Smooth muscle cell (in vitro differentiated cells): ENCODE measurements around the gene KLHL33. TPM values are rescaled to one million over a fixed set of nuclear protein-coding genes. Genes with fewer than 3 reads are reported as not detected.

Experiments
- DNase-seq: peaks from one replicate; lab custom pipeline; 2025; ENCODE audit not compliant: unreplicated experiment; lab: John Stamatoyannopoulos, UW
- H2AFZ ChIP-seq: fragments of 200-600 bp; sonication (generic); 2 replicates; pipeline ENCODE4 v1.6.0; 2016; ENCODE audit warnings: antibody characterized with exemption, low read depth, mild to moderate bottlenecking
- H3F3A ChIP-seq: fragments of 200-600 bp; sonication (generic); 2 replicates; pipeline ENCODE4 v1.6.0; 2017; ENCODE audit warnings: antibody characterized with exemption, low read depth
- H3K27ac ChIP-seq: fragments of 200-600 bp; sonication (generic); 2 replicates; pipeline ENCODE4 v1.5.1; 2016; ENCODE audit warnings: low read depth, mild to moderate bottlenecking
- H3K27me3 ChIP-seq: fragments of 200-600 bp; sonication (generic); 2 replicates; pipeline ENCODE4 v1.6.1; 2016; ENCODE audit warnings: low read depth, mild to moderate bottlenecking
- H3K36me3 ChIP-seq: fragments of 200-600 bp; sonication (generic); 2 replicates; pipeline ENCODE4 v1.5.1; 2016; ENCODE audit warnings: low read depth
- H3K4me1 ChIP-seq: fragments of 200-600 bp; sonication (generic); 2 replicates; pipeline ENCODE4 v1.5.1; 2016; ENCODE audit warnings: low read depth
- H3K4me2 ChIP-seq: fragments of 200-600 bp; sonication (generic); 2 replicates; pipeline ENCODE4 v1.6.0; 2016; ENCODE audit warnings: mild to moderate bottlenecking
- H3K4me3 ChIP-seq: fragments of 200-600 bp; sonication (generic); 2 replicates; pipeline ENCODE4 v1.5.1; 2016; ENCODE audit warnings: mild to moderate bottlenecking
- H3K79me2 ChIP-seq: fragments of 200-600 bp; sonication (generic); 2 replicates; pipeline ENCODE4 v1.6.0; 2016; ENCODE audit warnings: low read depth, mild to moderate bottlenecking
- H3K9ac ChIP-seq: fragments of 200-600 bp; sonication (generic); 2 replicates; pipeline ENCODE4 v1.6.0; 2016; ENCODE audit warnings: low read depth
- H3K9me3 ChIP-seq: fragments of 200-600 bp; sonication (generic); replicated peaks from 2 replicates; pipeline ENCODE4 v1.5.1; 2016; ENCODE audit warnings: low read depth
- H4K20me1 ChIP-seq: fragments of 200-600 bp; sonication (generic); 2 replicates; pipeline ENCODE4 v1.6.0; 2016; ENCODE audit warnings: low read depth
- CTCF ChIP-seq: fragments of 200-600 bp; sonication (generic); IDR thresholded peaks from 2 replicates; pipeline ENCODE4 v1.5.1; 2017; ENCODE audit warnings: borderline replicate concordance, mild to moderate bottlenecking, antibody characterized with exemption; ENCODE audit not compliant: insufficient read depth, poor library complexity, severe bottlenecking
- WGBS: methylation state at CpG from one replicate; pipeline ENCODE4 v1.1.7; 2016; ENCODE audit warnings: low lambda C conversion rate; 5-methylcytosine and 5-hydroxymethylcytosine counted together
- polyA plus RNA-seq: library from polyadenylated mRNA; unstranded; fragments of >200 nt; fragmentation: Nextera tagmentation; extraction: Ambion mirVana; gene quantifications from 2 replicates; pipeline ENCODE4 v1.2.1, GENCODE V29; 2016
- total RNA-seq: library from RNA; depleted of rRNA; stranded (reverse); fragments of >200 nt; gene quantifications from 2 replicates; pipeline ENCODE4 v1.2.3, GENCODE V29; 2014

KLHL33 gene
- total and polyA plus RNA-seq, 2 experiments from 2014 or later, result 0.08 TPM; not detected in 1

DNA sequence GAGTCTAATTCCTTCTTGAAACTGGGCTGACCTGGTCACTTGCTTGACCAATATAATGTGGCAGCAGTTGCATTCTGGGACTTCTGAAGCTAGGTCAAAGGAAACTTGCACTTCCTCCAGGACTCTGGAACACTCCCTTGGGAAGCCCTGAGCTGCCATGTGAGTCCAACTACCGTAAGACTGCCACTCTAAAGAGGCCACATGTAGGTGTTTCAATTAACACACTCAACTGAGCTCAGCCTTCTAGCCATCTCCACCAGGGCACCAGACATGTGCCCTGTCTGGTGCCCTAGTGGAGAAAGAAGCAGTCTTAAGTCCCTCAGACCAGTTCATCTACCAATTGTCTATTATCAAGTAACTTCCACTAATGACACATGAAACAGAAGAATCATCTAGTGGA is 16.5 kb downstream of the KLHL33 start:
- Histone ChIP-seq H3K4me2 (no peak overlapping the region), H3K9ac (no peak overlapping the region), H4K20me1 (no peaks in the 10 kb centered on the region), H3K4me3 (no peak overlapping the region), H3K79me2 (no peaks in the 10 kb centered on the region), H2AFZ (no peak overlapping the region), H3F3A (no peaks in the 10 kb centered on the region), H3K9me3 (no peaks in the 10 kb centered on the region), H3K27me3 (no peaks in the 10 kb centered on the region), H3K27ac (no peak overlapping the region), H3K36me3 (no peaks in the 10 kb centered on the region), H3K4me1 (no peaks in the 10 kb centered on the region)
- 100% methylated on average over 1 of the region's 1 CpG for WGBS
- TF ChIP-seq CTCF, result no peak
- DNase-seq, result no peak

GRCh38 chr14:20418501-20418909 is 17.5 kb downstream of the KLHL33 start:
- WGBS, result 88% methylated on average over 2 of the region's 2 CpGs

GRCh38 chr14:20417250-20418186 is 18.4 kb downstream of the KLHL33 start:
- TF ChIP-seq CTCF, result no peak
- no peak overlapping the region for H3K9ac ChIP-seq
- H3K4me1 ChIP-seq, result no peaks in the 10 kb centered on the region
- H3K9me3 ChIP-seq, result no peaks in the 10 kb centered on the region
- H3K4me3 ChIP-seq, result no peak overlapping the region
- H3K4me2 ChIP-seq, result no peak overlapping the region
- no peaks in the 10 kb centered on the region for H3F3A ChIP-seq
- no peak overlapping the region for H2AFZ ChIP-seq
- no peaks in the 10 kb centered on the region for H4K20me1 ChIP-seq
- H3K79me2 ChIP-seq, result no peaks in the 10 kb centered on the region
- H3K27ac ChIP-seq, result no peak overlapping the region
- WGBS, result 75% methylated on average over 7 of the region's 7 CpGs
- no peak for DNase-seq
- H3K36me3 ChIP-seq, result no peaks in the 10 kb centered on the region
- no peaks in the 10 kb centered on the region for H3K27me3 ChIP-seq

More at GRCh38 chr14:20418501-20418909, 17.5 kb downstream of the KLHL33 start:
- no peaks in the 10 kb centered on the region for H3K27me3 ChIP-seq
- no peak overlapping the region for H2AFZ ChIP-seq
- no peak for TF ChIP-seq CTCF
- no peak overlapping the region for H3K9ac ChIP-seq
- no peaks in the 10 kb centered on the region for H3K79me2 ChIP-seq
- no peaks in the 10 kb centered on the region for H3K9me3 ChIP-seq
- H3K36me3 ChIP-seq, result no peaks in the 10 kb centered on the region
- H4K20me1 ChIP-seq, result no peaks in the 10 kb centered on the region
- H3K4me3 ChIP-seq, result no peak overlapping the region
- no peaks in the 10 kb centered on the region for H3F3A ChIP-seq
- no peak for DNase-seq
- no peaks in the 10 kb centered on the region for H3K4me1 ChIP-seq
- H3K4me2 ChIP-seq, result no peak overlapping the region
- H3K27ac ChIP-seq, result no peak overlapping the region
